ENCODE measurements around the gene ATN1. TPM values are rescaled to one million over a fixed set of nuclear protein-coding genes. Genes with fewer than 3 reads are reported as not detected.
A peak's percentile ranks its signal among the peaks of the same experiment; 100 is the strongest.

ATN1 gene
- total and polyA plus RNA-seq, 10 donors: 10.1 to 112 (median 73.1) TPM

DNA sequence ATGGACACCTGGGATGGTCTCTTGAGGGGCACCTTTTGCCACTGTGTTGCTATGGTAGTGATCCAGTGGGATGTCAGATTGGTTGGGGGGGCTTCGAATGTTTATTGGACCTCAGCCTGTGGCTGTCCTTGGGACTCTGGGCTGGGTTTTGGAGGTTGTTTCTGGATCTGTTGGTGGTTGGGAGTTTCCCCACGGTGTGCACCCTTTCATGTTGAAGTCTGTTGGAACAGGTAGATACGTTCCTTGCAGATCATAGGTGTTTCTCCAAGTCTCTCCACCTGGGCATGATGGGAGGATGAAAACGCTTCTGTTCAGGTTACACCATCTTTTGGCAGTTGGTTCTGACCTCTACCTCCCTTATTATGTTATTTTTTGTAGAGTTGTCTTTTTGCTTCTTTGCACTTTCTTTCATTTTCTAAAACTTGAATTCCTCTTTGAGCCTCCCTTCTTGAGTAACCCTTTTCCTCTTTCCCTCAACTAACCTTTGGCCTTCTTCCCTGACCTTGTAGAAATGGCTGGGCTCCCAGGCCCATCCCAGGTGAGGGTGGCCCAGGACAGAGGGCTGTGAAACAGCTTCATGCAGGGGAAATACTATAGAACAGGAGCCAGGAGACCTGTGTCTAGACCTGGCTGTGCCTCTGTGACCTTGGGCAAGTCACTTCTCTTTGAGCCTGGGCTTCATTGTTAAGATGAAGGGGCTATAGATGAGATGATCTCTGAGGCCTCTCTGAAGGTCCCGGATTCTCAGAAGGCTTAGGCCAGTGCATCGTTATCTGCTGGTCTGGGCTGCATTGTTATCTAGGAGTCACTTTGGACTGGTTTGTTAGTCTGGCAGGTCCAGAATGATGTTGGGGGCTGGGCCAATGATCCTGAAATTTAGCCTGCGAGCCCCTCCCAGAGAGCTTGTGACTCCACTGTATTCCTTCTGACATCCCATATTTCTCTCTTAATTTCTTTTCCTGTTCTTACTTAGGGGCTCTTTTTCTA is 2.0 kb downstream of the ATN1 start:
- Histone ChIP-seq H3K36me3 (peaks cover 0 to 21% (median 10%) of the 10 kb centered on the region in 6 donors), H3K9me3 (no peaks in the 10 kb centered on the region), H3K4me1 (peaks cover 30 to 94% (median 73%) of the 10 kb centered on the region in 6 donors), H3K27ac (peak overlapping the region; percentile 7 to 96 (median 90)), H3K27me3 (replicated peaks in 1 of 7) (peaks cover 0 to 18% (median 0%) of the 10 kb centered on the region in 7 donors), H3K4me3 (peak overlapping the region; percentile 47 to 85 (median 58))
- 61 to 74% (median 69%) methylated on average over 7 of the region's 7 CpGs for WGBS, 5 donors
- intact Hi-C loops (cut with DNase I; ENCODE audit: low total_unique reads): no loop called here
- TF ChIP-seq POLR2A (IDR thresholded peaks at IDR 0.05): no peak
- peak in 1 of 3 donors; percentile 6 for TF ChIP-seq POLR2AphosphoS5 (IDR thresholded peaks at IDR 0.05)
- DNase-seq: peak; percentile 32

DNA sequence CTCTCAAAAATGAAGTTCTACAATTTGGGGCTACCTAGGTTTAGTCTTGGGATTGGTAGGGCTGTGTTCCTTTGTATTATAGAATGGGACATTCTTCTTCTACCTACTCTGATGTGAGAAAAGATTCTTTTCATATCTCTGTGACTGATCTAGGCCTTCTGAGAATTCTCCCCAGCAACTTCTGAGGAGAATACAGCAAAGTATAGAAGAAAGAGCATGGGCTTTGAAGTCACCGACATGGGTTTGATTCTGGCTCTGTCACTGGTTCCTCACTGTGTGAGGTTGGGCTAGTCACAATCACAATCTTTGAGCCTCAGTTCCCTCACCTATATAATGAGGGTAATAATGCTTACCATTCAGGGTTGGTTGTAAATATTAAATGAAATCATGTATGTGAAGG is 5.0 kb downstream of the ATN1 start:
- WGBS, 5 donors: 38 to 84% (median 63%) methylated on average over 1 of the region's 1 CpG
- no peak for TF ChIP-seq POLR2A (IDR thresholded peaks at IDR 0.05)
- TF ChIP-seq, protein P1, sequence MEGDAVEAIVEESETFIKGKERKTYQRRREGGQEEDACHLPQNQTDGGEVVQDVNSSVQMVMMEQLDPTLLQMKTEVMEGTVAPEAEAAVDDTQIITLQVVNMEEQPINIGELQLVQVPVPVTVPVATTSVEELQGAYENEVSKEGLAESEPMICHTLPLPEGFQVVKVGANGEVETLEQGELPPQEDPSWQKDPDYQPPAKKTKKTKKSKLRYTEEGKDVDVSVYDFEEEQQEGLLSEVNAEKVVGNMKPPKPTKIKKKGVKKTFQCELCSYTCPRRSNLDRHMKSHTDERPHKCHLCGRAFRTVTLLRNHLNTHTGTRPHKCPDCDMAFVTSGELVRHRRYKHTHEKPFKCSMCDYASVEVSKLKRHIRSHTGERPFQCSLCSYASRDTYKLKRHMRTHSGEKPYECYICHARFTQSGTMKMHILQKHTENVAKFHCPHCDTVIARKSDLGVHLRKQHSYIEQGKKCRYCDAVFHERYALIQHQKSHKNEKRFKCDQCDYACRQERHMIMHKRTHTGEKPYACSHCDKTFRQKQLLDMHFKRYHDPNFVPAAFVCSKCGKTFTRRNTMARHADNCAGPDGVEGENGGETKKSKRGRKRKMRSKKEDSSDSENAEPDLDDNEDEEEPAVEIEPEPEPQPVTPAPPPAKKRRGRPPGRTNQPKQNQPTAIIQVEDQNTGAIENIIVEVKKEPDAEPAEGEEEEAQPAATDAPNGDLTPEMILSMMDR (IDR thresholded peaks at IDR 0.05 in 8 of 11, conservative IDR thresholded peaks at IDR 0.05 in 3 of 11): no peak
- no peak for TF ChIP-seq POLR2AphosphoS5 (IDR thresholded peaks at IDR 0.05)
- peak overlapping the region in 5 of 8 donors; percentile 29 to 98 (median 61) for H3K27ac ChIP-seq
- intact Hi-C loops (cut with DNase I; ENCODE audit: low total_unique reads): no loop called here
- H3K4me3 ChIP-seq: no peak overlapping the region
- H3K36me3 ChIP-seq: peaks cover 0 to 42% (median 21%) of the 10 kb centered on the region in 6 donors
- peaks cover 0 to 8% (median 0%) of the 10 kb centered on the region in 7 donors for H3K27me3 ChIP-seq (replicated peaks in 1 of 7)
- no peaks in the 10 kb centered on the region for H3K9me3 ChIP-seq
- peaks cover 33 to 95% (median 73%) of the 10 kb centered on the region in 6 donors for H3K4me1 ChIP-seq
- DNase-seq: no peak

DNA sequence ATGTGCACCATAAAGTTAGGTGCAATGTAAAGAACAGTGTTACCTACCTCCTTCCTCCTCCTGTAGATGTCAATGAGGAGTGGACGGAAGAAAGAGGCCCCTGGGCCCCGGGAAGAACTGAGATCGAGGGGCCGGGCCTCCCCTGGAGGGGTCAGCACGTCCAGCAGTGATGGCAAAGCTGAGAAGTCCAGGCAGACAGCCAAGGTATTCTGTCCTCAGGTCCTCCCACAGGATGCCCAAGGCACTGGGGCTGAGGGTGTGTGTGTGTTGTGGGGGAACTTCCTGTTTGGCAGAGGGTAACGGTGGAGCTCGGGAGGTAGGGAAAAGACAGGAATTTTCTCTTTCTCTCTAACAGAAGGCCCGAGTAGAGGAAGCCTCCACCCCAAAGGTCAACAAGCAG is 6.4 kb downstream of the ATN1 start:
- Histone ChIP-seq H3K4me1 (peaks cover 35 to 97% (median 77%) of the 10 kb centered on the region in 6 donors), H3K9me3 (no peaks in the 10 kb centered on the region), H3K27ac (peak overlapping the region; percentile 29 to 98 (median 58)), H3K27me3 (replicated peaks in 1 of 7) (no peaks in the 10 kb centered on the region), H3K36me3 (peaks cover 0 to 42% (median 21%) of the 10 kb centered on the region in 6 donors), H3K4me3 (no peak overlapping the region)
- intact Hi-C loops (cut with DNase I; ENCODE audit: low total_unique reads): no loop called here
- TF ChIP-seq, protein P1 (IDR thresholded peaks at IDR 0.05 in 8 of 11, conservative IDR thresholded peaks at IDR 0.05 in 3 of 11): no peak
- TF ChIP-seq POLR2A (IDR thresholded peaks at IDR 0.05): no peak
- TF ChIP-seq POLR2AphosphoS5 (IDR thresholded peaks at IDR 0.05): peak; percentile 42 to 59 (median 54)
- WGBS, 5 donors: 43 to 75% (median 51%) methylated on average over 8 of the region's 8 CpGs
- no peak for DNase-seq

DNA sequence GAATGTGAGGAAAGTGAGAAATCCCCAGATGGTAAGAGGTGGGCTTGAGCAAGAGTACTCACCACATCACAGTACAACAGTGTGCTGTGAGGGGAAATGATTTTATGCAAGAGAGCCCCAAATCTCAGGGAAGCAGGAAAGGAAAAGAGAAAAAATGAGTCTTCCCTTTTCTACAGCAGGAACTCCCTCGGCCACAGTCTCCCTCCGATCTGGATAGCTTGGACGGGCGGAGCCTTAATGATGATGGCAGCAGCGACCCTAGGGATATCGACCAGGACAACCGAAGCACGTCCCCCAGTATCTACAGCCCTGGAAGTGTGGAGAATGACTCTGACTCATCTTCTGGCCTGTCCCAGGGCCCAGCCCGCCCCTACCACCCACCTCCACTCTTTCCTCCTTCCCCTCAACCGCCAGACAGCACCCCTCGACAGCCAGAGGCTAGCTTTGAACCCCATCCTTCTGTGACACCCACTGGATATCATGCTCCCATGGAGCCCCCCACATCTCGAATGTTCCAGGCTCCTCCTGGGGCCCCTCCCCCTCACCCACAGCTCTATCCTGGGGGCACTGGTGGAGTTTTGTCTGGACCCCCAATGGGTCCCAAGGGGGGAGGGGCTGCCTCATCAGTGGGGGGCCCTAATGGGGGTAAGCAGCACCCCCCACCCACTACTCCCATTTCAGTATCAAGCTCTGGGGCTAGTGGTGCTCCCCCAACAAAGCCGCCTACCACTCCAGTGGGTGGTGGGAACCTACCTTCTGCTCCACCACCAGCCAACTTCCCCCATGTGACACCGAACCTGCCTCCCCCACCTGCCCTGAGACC is 7.8 kb downstream of the ATN1 start:
- 59 to 81% (median 63%) methylated on average over 14 of the region's 14 CpGs for WGBS, 5 donors
- Histone ChIP-seq H3K4me1 (peaks cover 24 to 85% (median 67%) of the 10 kb centered on the region in 6 donors), H3K9me3 (no peaks in the 10 kb centered on the region), H3K36me3 (peaks cover 0 to 51% (median 21%) of the 10 kb centered on the region in 6 donors), H3K27ac (peak overlapping the region in 5 of 8 donors; percentile 54 to 98 (median 95)), H3K27me3 (replicated peaks in 1 of 7) (no peaks in the 10 kb centered on the region), H3K4me3 (no peak overlapping the region)
- no peak for DNase-seq
- TF ChIP-seq, protein P1 (IDR thresholded peaks at IDR 0.05 in 8 of 11, conservative IDR thresholded peaks at IDR 0.05 in 3 of 11): no peak
- TF ChIP-seq POLR2AphosphoS5 (IDR thresholded peaks at IDR 0.05) (no peak), POLR2A (IDR thresholded peaks at IDR 0.05) (no peak)
- intact Hi-C loops (cut with DNase I; ENCODE audit: low total_unique reads): no loop called here

All from spleen (tissue), 11 donors.